Astrocyte (in vitro differentiated cells and primary cell): ENCODE data around the gene METTL9. TPM values are rescaled to one million over a fixed set of nuclear protein-coding genes. Genes with fewer than 3 reads are reported as not detected.

Source experiments
- DNase-seq: peaks from one replicate; pipeline ENCODE4 v3.0.0-alpha.2; 2010; ENCODE audit warnings: low read depth
- FAIRE-seq: peaks from 2 replicates; lab custom pipeline; 2011; peaks lifted over from hg19 to GRCh38; lab: Jason Lieb, UNC
- H2AFZ ChIP-seq: 2 replicates; pipeline ENCODE4 v1.6.0; 2012; ENCODE audit warnings: low read depth, low read length, inconsistent platforms
- H3K27ac ChIP-seq: 2 replicates; pipeline ENCODE4 v1.5.1; 2011; ENCODE audit warnings: low read depth, low read length, inconsistent platforms
- H3K27me3 ChIP-seq: 2 replicates; pipeline ENCODE4 v1.6.0; 2011; ENCODE audit warnings: low read length, inconsistent platforms; ENCODE audit not compliant: insufficient read depth
- H3K36me3 ChIP-seq: 2 replicates; pipeline ENCODE4 v1.5.1; 2011; ENCODE audit warnings: low read length, inconsistent platforms; ENCODE audit not compliant: insufficient read depth
- H3K4me1 ChIP-seq: 2 replicates; pipeline ENCODE4 v1.5.1; 2011; ENCODE audit warnings: low read length, inconsistent platforms; ENCODE audit not compliant: insufficient read depth
- H3K4me2 ChIP-seq: 2 replicates; pipeline ENCODE4 v1.6.0; 2012; ENCODE audit warnings: low read length, inconsistent platforms
- H3K4me3 ChIP-seq: 2 replicates; pipeline ENCODE4 v1.5.1; 2011; ENCODE audit warnings: low read depth, mild to moderate bottlenecking, low read length, inconsistent platforms; ENCODE audit not compliant: insufficient read depth
- H3K79me2 ChIP-seq: 2 replicates; pipeline ENCODE4 v1.6.0; 2012; ENCODE audit warnings: mild to moderate bottlenecking, low read length, inconsistent platforms; ENCODE audit not compliant: insufficient read depth
- H3K9ac ChIP-seq: 2 replicates; pipeline ENCODE4 v1.6.0; 2012; ENCODE audit warnings: mild to moderate bottlenecking, low read length, inconsistent platforms
- H3K9me3 ChIP-seq: 2 replicates; pipeline ENCODE4 v1.5.1; 2012; ENCODE audit warnings: low read depth, mild to moderate bottlenecking, low read length, inconsistent platforms; ENCODE audit not compliant: insufficient read depth
- H4K20me1 ChIP-seq: 2 replicates; pipeline ENCODE4 v1.6.0; 2012; ENCODE audit warnings: low read length, inconsistent platforms; ENCODE audit not compliant: insufficient read depth
- H3K27ac Mint-ChIP-seq: one replicate; pipeline ENCODE4 v1.8.0; 2021; ENCODE audit warnings: mild to moderate bottlenecking, mixed read lengths; ENCODE audit not compliant: unreplicated experiment
- H3K27me3 Mint-ChIP-seq: one replicate; pipeline ENCODE4 v1.8.0; 2021; ENCODE audit warnings: low read depth, mixed read lengths; ENCODE audit not compliant: unreplicated experiment
- H3K36me3 Mint-ChIP-seq: one replicate; pipeline ENCODE4 v1.8.0; 2021; ENCODE audit warnings: low read depth, mixed read lengths; ENCODE audit not compliant: unreplicated experiment
- H3K4me1 Mint-ChIP-seq: one replicate; pipeline ENCODE4 v1.8.0; 2021; ENCODE audit warnings: low read depth, mixed read lengths; ENCODE audit not compliant: unreplicated experiment
- H3K4me3 Mint-ChIP-seq: one replicate; pipeline ENCODE4 v1.8.0; 2021; ENCODE audit warnings: mild to moderate bottlenecking, moderate library complexity, mixed read lengths; ENCODE audit not compliant: unreplicated experiment
- H3K9me3 Mint-ChIP-seq: one replicate; pipeline ENCODE4 v1.8.0; 2021; ENCODE audit warnings: mild to moderate bottlenecking, mixed read lengths; ENCODE audit not compliant: unreplicated experiment
- EZH2 ChIP-seq: IDR thresholded peaks from 2 replicates; pipeline ENCODE4 v1.6.1; 2012; ENCODE audit warnings: mild to moderate bottlenecking, low read length, inconsistent platforms; ENCODE audit not compliant: insufficient read depth
- total RNA-seq: library from RNA; stranded (reverse); gene quantifications from 2 replicates; pipeline ENCODE4 v1.2.1, GENCODE V29; 2021
- TF ChIP-seq, protein P1 (sequence below): IDR thresholded peaks from 2 replicates; pipeline ENCODE4 v1.5.1; 2011; ENCODE audit warnings: low read depth, mild to moderate bottlenecking, inconsistent platforms, low read length, moderate library complexity; ENCODE audit not compliant: insufficient read depth

The METTL9 gene
- total RNA-seq, 1 donor from 2014 or later = 88.1 TPM

DNA sequence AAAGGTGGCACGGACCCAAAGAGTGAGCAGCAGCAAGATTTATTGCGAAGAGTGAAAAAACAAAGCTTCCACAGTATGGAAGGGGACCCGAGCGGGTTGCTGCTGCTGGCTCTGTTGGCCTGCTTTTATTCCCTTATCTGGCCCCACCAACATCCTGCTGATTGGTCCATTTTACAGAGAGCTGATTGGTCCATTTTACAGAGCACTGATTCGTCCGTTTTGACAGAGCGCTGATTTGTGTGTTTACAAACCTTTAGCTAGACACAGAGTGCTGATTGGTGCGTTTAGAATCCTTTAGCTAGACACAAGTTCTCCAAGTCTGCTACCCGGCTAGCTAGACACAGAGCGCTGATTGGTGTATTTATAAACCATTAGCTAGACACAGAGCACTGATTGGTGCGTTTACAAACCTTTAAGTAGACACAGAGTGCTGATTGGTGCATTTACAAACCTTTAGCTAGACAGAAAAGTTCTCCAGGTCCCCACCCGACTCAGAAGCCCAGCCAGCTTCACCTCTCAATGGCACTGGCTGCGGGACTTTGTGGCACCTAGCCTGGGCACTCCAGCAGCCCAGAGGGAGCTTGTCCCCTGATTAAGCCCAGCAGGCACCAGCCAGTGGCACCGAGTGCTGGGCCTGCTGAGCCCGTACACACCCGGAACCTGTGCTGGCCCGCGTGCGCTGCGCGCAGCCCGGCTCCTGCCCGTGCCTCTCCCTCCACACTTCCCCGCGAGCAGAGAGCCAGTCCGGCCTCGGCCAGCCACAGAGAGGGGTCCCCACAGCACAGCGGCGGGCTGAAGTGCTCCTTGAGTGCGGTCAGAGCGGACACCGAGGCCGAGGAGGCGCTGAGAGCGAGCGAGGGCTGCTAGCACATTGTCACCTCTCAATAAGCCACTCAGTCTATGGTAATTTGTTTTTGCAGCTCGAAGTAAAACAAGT lies 37.9 kb downstream of the METTL9 start:
- H3K4me2 ChIP-seq = no peak overlapping the region
- H3K27ac Mint-ChIP-seq = no peak overlapping the region
- no peak overlapping the region for H3K4me3 Mint-ChIP-seq
- peaks cover 11% of the 10 kb centered on the region for H4K20me1 ChIP-seq
- no peaks in the 10 kb centered on the region for H3K27me3 Mint-ChIP-seq
- H3K9me3 Mint-ChIP-seq = no peaks in the 10 kb centered on the region
- FAIRE-seq (no peak), DNase-seq (no peak)
- no peaks in the 10 kb centered on the region for H3K36me3 ChIP-seq
- peaks cover 4% of the 10 kb centered on the region for H3K79me2 ChIP-seq
- TF ChIP-seq EZH2 = no peak
- TF ChIP-seq, protein P1, sequence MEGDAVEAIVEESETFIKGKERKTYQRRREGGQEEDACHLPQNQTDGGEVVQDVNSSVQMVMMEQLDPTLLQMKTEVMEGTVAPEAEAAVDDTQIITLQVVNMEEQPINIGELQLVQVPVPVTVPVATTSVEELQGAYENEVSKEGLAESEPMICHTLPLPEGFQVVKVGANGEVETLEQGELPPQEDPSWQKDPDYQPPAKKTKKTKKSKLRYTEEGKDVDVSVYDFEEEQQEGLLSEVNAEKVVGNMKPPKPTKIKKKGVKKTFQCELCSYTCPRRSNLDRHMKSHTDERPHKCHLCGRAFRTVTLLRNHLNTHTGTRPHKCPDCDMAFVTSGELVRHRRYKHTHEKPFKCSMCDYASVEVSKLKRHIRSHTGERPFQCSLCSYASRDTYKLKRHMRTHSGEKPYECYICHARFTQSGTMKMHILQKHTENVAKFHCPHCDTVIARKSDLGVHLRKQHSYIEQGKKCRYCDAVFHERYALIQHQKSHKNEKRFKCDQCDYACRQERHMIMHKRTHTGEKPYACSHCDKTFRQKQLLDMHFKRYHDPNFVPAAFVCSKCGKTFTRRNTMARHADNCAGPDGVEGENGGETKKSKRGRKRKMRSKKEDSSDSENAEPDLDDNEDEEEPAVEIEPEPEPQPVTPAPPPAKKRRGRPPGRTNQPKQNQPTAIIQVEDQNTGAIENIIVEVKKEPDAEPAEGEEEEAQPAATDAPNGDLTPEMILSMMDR = no peak
- H3K27me3 ChIP-seq = no peaks in the 10 kb centered on the region
- H3K4me1 Mint-ChIP-seq = peaks cover 6% of the 10 kb centered on the region
- H3K27ac ChIP-seq = no peak overlapping the region
- peaks cover 14% of the 10 kb centered on the region for H3K36me3 Mint-ChIP-seq
- no peak overlapping the region for H2AFZ ChIP-seq
- peaks cover 5% of the 10 kb centered on the region for H3K4me1 ChIP-seq
- no peak overlapping the region for H3K4me3 ChIP-seq
- no peak overlapping the region for H3K9ac ChIP-seq
- H3K9me3 ChIP-seq = no peaks in the 10 kb centered on the region

DNA sequence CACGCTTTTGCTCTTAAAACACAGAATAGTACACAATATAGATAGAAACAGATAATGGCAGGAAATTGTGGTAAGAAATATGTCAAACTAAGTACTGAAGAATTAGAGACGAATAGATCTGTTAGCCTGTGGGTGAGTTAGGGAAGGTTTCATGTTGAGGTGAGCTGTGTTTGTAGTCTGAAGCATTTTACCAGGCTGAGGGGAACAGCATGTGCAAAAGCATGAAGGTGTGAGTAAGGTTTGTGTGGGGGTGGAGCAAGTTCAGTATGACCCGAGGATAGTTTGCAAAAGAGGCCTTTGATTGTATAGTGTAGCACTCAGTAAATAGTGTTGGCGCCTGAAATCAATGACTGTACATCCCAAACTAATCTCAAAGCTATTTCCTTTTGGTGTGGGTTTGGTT lies 39.2 kb downstream of the METTL9 start:
- peaks cover 11% of the 10 kb centered on the region for H3K36me3 Mint-ChIP-seq
- no peak overlapping the region for H3K27ac ChIP-seq

More for the DNA sequence above, 39.2 kb downstream of the METTL9 start:
- no peak overlapping the region for H3K4me3 ChIP-seq
- peak; percentile 58 for DNase-seq
- H3K27me3 ChIP-seq = no peaks in the 10 kb centered on the region
- H3K4me1 ChIP-seq = peaks cover 5% of the 10 kb centered on the region
- Mint-ChIP-seq H3K4me3 (no peak overlapping the region), H3K27ac (no peak overlapping the region), H3K4me1 (peaks cover 6% of the 10 kb centered on the region), H3K27me3 (no peaks in the 10 kb centered on the region), H3K9me3 (no peaks in the 10 kb centered on the region)
- no peaks in the 10 kb centered on the region for H3K9me3 ChIP-seq
- peaks cover 6% of the 10 kb centered on the region for H3K79me2 ChIP-seq
- peaks cover 10% of the 10 kb centered on the region for H4K20me1 ChIP-seq
- H2AFZ ChIP-seq = no peak overlapping the region
- H3K36me3 ChIP-seq = no peaks in the 10 kb centered on the region
- no peak for FAIRE-seq
- TF ChIP-seq EZH2 = no peak
- TF ChIP-seq, protein P1 = no peak
- H3K9ac ChIP-seq = no peak overlapping the region
- peak overlapping the region; percentile 43 for H3K4me2 ChIP-seq
